ENCODE results near the gene LY6G5B. TPM values are rescaled to one million over a fixed set of nuclear protein-coding genes. Genes with fewer than 3 reads are reported as not detected.

Gene LY6G5B
- total RNA-seq, 1 donor from 2014 or later: 12.6 TPM

GRCh38 chr6:31687321-31687720 is 17.5 kb downstream of the LY6G5B start:
- Histone ChIP-seq H3K9me3 (no peaks in the 10 kb centered on the region), H3K4me1 (peaks cover 3% of the 10 kb centered on the region), H3K36me3 (peaks cover 66% of the 10 kb centered on the region), H3K27ac (no peak overlapping the region), H3K4me3 (no peak overlapping the region), H3K27me3 (no peaks in the 10 kb centered on the region)
- intact Hi-C loops (cut with DNase I): no loop called here
- no peak for TF ChIP-seq CTCF (IDR thresholded peaks at IDR 0.05)
- DNase-seq (no peak), ATAC-seq (no peak)

- no peaks in the 10 kb centered on the region for H3K4me1 ChIP-seq
- H3K4me3 ChIP-seq: no peak overlapping the region
- intact Hi-C loops (cut with DNase I): no loop called here
- no peak for TF ChIP-seq CTCF (IDR thresholded peaks at IDR 0.05)
- DNase-seq (no peak), ATAC-seq (no peak)
- no peak overlapping the region for H3K27ac ChIP-seq
- peaks cover 74% of the 10 kb centered on the region for H3K36me3 ChIP-seq
- H3K27me3 ChIP-seq: no peaks in the 10 kb centered on the region
- no peaks in the 10 kb centered on the region for H3K9me3 ChIP-seq
Measured at GRCh38 chr6:31687860-31688693, 18.3 kb downstream of the LY6G5B start.

GRCh38 chr6:31689249-31690110 is 19.7 kb downstream of the LY6G5B start:
- Histone ChIP-seq H3K36me3 (peaks cover 88% of the 10 kb centered on the region), H3K9me3 (no peaks in the 10 kb centered on the region), H3K27me3 (no peaks in the 10 kb centered on the region), H3K4me1 (no peaks in the 10 kb centered on the region), H3K4me3 (no peak overlapping the region), H3K27ac (no peak overlapping the region)
- intact Hi-C loops (cut with DNase I): loop anchor here (10.0 kb wide), 1 partner anchor 145 kb away; no protein-coding TSS in a partner anchor
- TF ChIP-seq CTCF (IDR thresholded peaks at IDR 0.05): peak; percentile 25
- no peak for ATAC-seq
- no peak for DNase-seq

- no peaks in the 10 kb centered on the region for H3K27me3 ChIP-seq
- H3K36me3 ChIP-seq: peaks cover 97% of the 10 kb centered on the region
- DNase-seq: no peak
- intact Hi-C loops (cut with DNase I): loop anchor here (10.0 kb wide), 1 partner anchor 144 kb away; no protein-coding TSS in a partner anchor
- no peak overlapping the region for H3K4me3 ChIP-seq
- TF ChIP-seq CTCF (IDR thresholded peaks at IDR 0.05): no peak
- no peak for ATAC-seq
- H3K4me1 ChIP-seq: no peaks in the 10 kb centered on the region
- no peak overlapping the region for H3K27ac ChIP-seq
- H3K9me3 ChIP-seq: no peaks in the 10 kb centered on the region
Measured at GRCh38 chr6:31690231-31691077, 20.7 kb downstream of the LY6G5B start.

GRCh38 chr6:31691078-31691463 is 21.3 kb downstream of the LY6G5B start:
- H3K27ac ChIP-seq: no peak overlapping the region
- no peaks in the 10 kb centered on the region for H3K4me1 ChIP-seq
- H3K27me3 ChIP-seq: no peaks in the 10 kb centered on the region
- peaks cover 100% of the 10 kb centered on the region for H3K36me3 ChIP-seq
- H3K4me3 ChIP-seq: no peak overlapping the region
- H3K9me3 ChIP-seq: no peaks in the 10 kb centered on the region
- TF ChIP-seq CTCF (IDR thresholded peaks at IDR 0.05): no peak
- ATAC-seq (no peak), DNase-seq (no peak)
- intact Hi-C loops (cut with DNase I): loop anchor here (10.0 kb wide), 1 partner anchor 144 kb away; no protein-coding TSS in a partner anchor

Data from upper lobe of right lung (tissue), 1 donor.